IMR-90 (cell line): Measurements from ENCODE around the gene GAS2L2. TPM values are rescaled to one million over a fixed set of nuclear protein-coding genes. Genes with fewer than 3 reads are reported as not detected.

Experiments
- ATAC-seq: fragments of 200-7000 bp; cut with Tn5 transposase; 2 replicates; pipeline ENCODE4 v1.9.1; 2020; ENCODE audit warnings: low read depth, mild to moderate bottlenecking, moderate library complexity
- BruUV-seq: library from RNA; stranded (reverse); fragments of 400-500 nt; replicated peaks from 2 replicates; lab custom pipeline; 2021; lab: Mats Ljungman, UMichigan
- CTCF ChIA-PET: fragments of 300-600 bp; formaldehyde crosslinking; extraction: SDS; loops from one replicate; lab custom pipeline; 2021; ENCODE audit warnings: antibody characterized with exemption; lab: Yijun Ruan, JAX
- POLR2A ChIA-PET: fragments of 300-600 bp; sonication (Branson Sonifier 250); formaldehyde crosslinking; loops from one replicate; lab custom pipeline; 2022; ENCODE audit warnings: antibody characterized with exemption; ENCODE audit not compliant: unreplicated experiment; lab: Charles Lee
- DNase-seq: peaks from one replicate; pipeline ENCODE4 v3.0.0; 2013
- H2AFZ ChIP-seq: replicated peaks from 2 replicates; pipeline ENCODE3; 2013; ENCODE audit warnings: low read length, mild to moderate bottlenecking; ENCODE audit not compliant: poor library complexity
- H2AK5ac ChIP-seq: 2 replicates; pipeline ENCODE4 v1.6.1; 2013; ENCODE audit warnings: low read depth, low read length, inconsistent platforms
- H2AK9ac ChIP-seq: replicated peaks from 2 replicates; pipeline ENCODE3; 2013; ENCODE audit warnings: mild to moderate bottlenecking, low read depth, low read length, moderate library complexity; ENCODE audit not compliant: poor library complexity
- H2BK120ac ChIP-seq: 2 replicates; pipeline ENCODE4 v1.6.1; 2013; ENCODE audit warnings: low read depth, low read length, inconsistent platforms
- H2BK15ac ChIP-seq: 3 replicates; pipeline ENCODE4 v1.6.1; 2013; ENCODE audit warnings: low read depth, low read length, inconsistent platforms
- H2BK20ac ChIP-seq: 2 replicates; pipeline ENCODE4 v1.6.1; 2013; ENCODE audit warnings: low read depth, mild to moderate bottlenecking, inconsistent platforms, low read length, moderate library complexity
- H2BK5ac ChIP-seq: 2 replicates; pipeline ENCODE4 v1.6.1; 2013; ENCODE audit warnings: mild to moderate bottlenecking, low read depth, low read length, inconsistent platforms; ENCODE audit not compliant: poor library complexity, severe bottlenecking
- H3K14ac ChIP-seq: replicated peaks from 2 replicates; pipeline ENCODE4 v1.6.1; 2013; ENCODE audit warnings: low read depth, low read length, inconsistent platforms
- H3K18ac ChIP-seq: 2 replicates; pipeline ENCODE4 v1.6.1; 2013; ENCODE audit warnings: low read depth, low read length, control low read depth
- H3K23ac ChIP-seq: 2 replicates; pipeline ENCODE4 v1.6.1; 2013; ENCODE audit warnings: low read depth, low read length, inconsistent platforms
- H3K27ac ChIP-seq: 2 replicates; pipeline ENCODE4 v1.5.1; 2013; ENCODE audit warnings: mild to moderate bottlenecking, control low read depth, low read length; ENCODE audit not compliant: insufficient read depth
- H3K27me3 ChIP-seq: 2 replicates; pipeline ENCODE4 v1.6.1; 2013; ENCODE audit warnings: low read length; ENCODE audit not compliant: control insufficient read depth, insufficient read depth
- H3K36me3 ChIP-seq: 2 replicates; pipeline ENCODE4 v1.6.1; 2013; ENCODE audit warnings: low read length, mixed read lengths; ENCODE audit not compliant: control insufficient read depth, insufficient read depth
- H3K4ac ChIP-seq: 2 replicates; pipeline ENCODE4 v1.6.1; 2013; ENCODE audit warnings: low read depth, low read length, inconsistent platforms
- H3K4me1 ChIP-seq: 2 replicates; pipeline ENCODE4 v1.6.1; 2013; ENCODE audit warnings: low read length, mixed read lengths; ENCODE audit not compliant: control insufficient read depth, insufficient read depth
- H3K4me2 ChIP-seq: 2 replicates; pipeline ENCODE4 v1.6.1; 2013; ENCODE audit warnings: low read depth, mild to moderate bottlenecking, control low read depth, low read length, moderate library complexity
- H3K4me3 ChIP-seq: 2 replicates; pipeline ENCODE4 v1.5.1; 2013; ENCODE audit warnings: low read depth, mild to moderate bottlenecking, control low read depth, low read length, moderate library complexity; ENCODE audit not compliant: insufficient read depth
- H3K56ac ChIP-seq: 2 replicates; pipeline ENCODE4 v1.6.1; 2013; ENCODE audit warnings: low read length, inconsistent platforms; ENCODE audit not compliant: insufficient read depth; ENCODE audit errors: extremely low read depth
- H3K79me1 ChIP-seq, 2 experiments: 2 replicates each; pipeline ENCODE4 v1.6.1; 2013; ENCODE audit warnings: low read length in 2 of 2, inconsistent platforms in 1 of 2, low read depth in 1 of 2
- H3K9ac ChIP-seq: 2 replicates; pipeline ENCODE4 v1.6.1; 2013; ENCODE audit warnings: low read depth, low read length, control low read depth
- H3K9me1 ChIP-seq: 2 replicates; pipeline ENCODE4 v1.6.1; 2013; ENCODE audit warnings: low read length, inconsistent platforms; ENCODE audit not compliant: insufficient read depth
- H3K9me3 ChIP-seq: 2 replicates; pipeline ENCODE4 v1.6.1; 2013; ENCODE audit warnings: low read length; ENCODE audit not compliant: control insufficient read depth, insufficient read depth
- H4K20me1 ChIP-seq: 2 replicates; pipeline ENCODE4 v1.6.1; 2013; ENCODE audit warnings: low read length, inconsistent platforms; ENCODE audit not compliant: insufficient read depth
- H4K5ac ChIP-seq: 2 replicates; pipeline ENCODE4 v1.6.1; 2013; ENCODE audit warnings: mild to moderate bottlenecking, low read depth, low read length, control low read depth
- H4K8ac ChIP-seq, 2 experiments: 2 replicates each; pipeline ENCODE4 v1.6.1; 2013; ENCODE audit warnings: low read depth in 2 of 2, low read length in 2 of 2, control low read depth in 1 of 2, inconsistent platforms in 1 of 2
- H4K91ac ChIP-seq: 2 replicates; pipeline ENCODE4 v1.6.1; 2013; ENCODE audit warnings: low read depth, low read length, inconsistent platforms; ENCODE audit not compliant: insufficient read depth
- BHLHE40 ChIP-seq: fragments of 150-350 bp; IDR thresholded peaks from 2 replicates; pipeline ENCODE4 v1.6.1; 2016; ENCODE audit warnings: mild to moderate bottlenecking, low read depth, low read length
- CEBPB ChIP-seq: IDR thresholded peaks from 2 replicates; pipeline ENCODE4 v1.6.1; 2012; ENCODE audit warnings: low read depth, low read length, improper control_type of control experiment
- CHD1 ChIP-seq: IDR thresholded peaks from 2 replicates; pipeline ENCODE4 v1.6.1; 2012; ENCODE audit warnings: low read depth, low read length, improper control_type of control experiment
- CTCF ChIP-seq: conservative IDR thresholded peaks from 2 replicates; pipeline ENCODE4 v1.5.1; 2012; ENCODE audit warnings: mild to moderate bottlenecking, low read depth, low read length, improper control_type of control experiment
- ELK1 ChIP-seq: fragments of 150-350 bp; IDR thresholded peaks from 2 replicates; pipeline ENCODE4 v1.6.1; 2016; ENCODE audit warnings: low read depth, mild to moderate bottlenecking, low read length, moderate library complexity, borderline replicate concordance
- FOS ChIP-seq: fragments of 150-350 bp; IDR thresholded peaks from 2 replicates; pipeline ENCODE4 v1.6.1; 2016; ENCODE audit warnings: low read depth, low read length
- MAFK ChIP-seq: IDR thresholded peaks from 2 replicates; pipeline ENCODE4 v1.6.1; 2012; ENCODE audit warnings: low read depth, low read length, improper control_type of control experiment
- MAZ ChIP-seq: IDR thresholded peaks from 2 replicates; pipeline ENCODE4 v1.6.1; 2012; ENCODE audit warnings: low read depth, mild to moderate bottlenecking, low read length, improper control_type of control experiment, moderate library complexity, borderline replicate concordance
- MXI1 ChIP-seq: IDR thresholded peaks from 2 replicates; pipeline ENCODE4 v1.6.1; 2012; ENCODE audit warnings: low read depth, mild to moderate bottlenecking, low read length, moderate library complexity, borderline replicate concordance
- NFE2L2 ChIP-seq: fragments of 150-350 bp; IDR thresholded peaks from 2 replicates; pipeline ENCODE4 v1.6.1; 2016; ENCODE audit warnings: low read depth, mild to moderate bottlenecking, low read length
- POLR2A ChIP-seq: IDR thresholded peaks from 2 replicates; pipeline ENCODE4 v1.6.1; 2012; ENCODE audit warnings: mild to moderate bottlenecking, low read depth, low read length
- RAD21 ChIP-seq: IDR thresholded peaks from 2 replicates; pipeline ENCODE4 v1.6.1; 2012; ENCODE audit warnings: low read length, improper control_type of control experiment
- RCOR1 ChIP-seq: IDR thresholded peaks from 2 replicates; pipeline ENCODE4 v1.6.1; 2012; ENCODE audit warnings: mild to moderate bottlenecking, low read length, improper control_type of control experiment; ENCODE audit not compliant: insufficient replicate concordance
- RFX5 ChIP-seq: IDR thresholded peaks from 2 replicates; pipeline ENCODE4 v1.8.0; 2012; ENCODE audit warnings: low read depth, mild to moderate bottlenecking, low read length, moderate library complexity
- SMC3 ChIP-seq: fragments of 150-350 bp; IDR thresholded peaks from 2 replicates; pipeline ENCODE4 v1.6.1; 2016; ENCODE audit warnings: low read depth, mild to moderate bottlenecking, antibody characterized with exemption, low read length, moderate library complexity
- USF2 ChIP-seq: fragments of 150-350 bp; IDR thresholded peaks from 2 replicates; pipeline ENCODE4 v1.6.1; 2017; ENCODE audit warnings: mild to moderate bottlenecking, antibody characterized with exemption, low read length, low read depth
- WGBS, 2 experiments: methylation state at CpG; one replicate each; pipeline versions ENCODE4 v1.1.5 to v1.1.7; 2013; ENCODE audit warnings: missing lambda C conversion rate in 2 of 2; ENCODE audit not compliant: insufficient read length in 1 of 2; ENCODE audit errors: extremely low coverage in 2 of 2; 5-methylcytosine and 5-hydroxymethylcytosine counted together
- dilution Hi-C: fragments of 300-500 bp; cut with HindIII; formaldehyde crosslinking; loops from one replicate; pipeline ENCODE4 v1.14.3; 2018; ENCODE audit warnings: low sequenced_read_pairs; ENCODE audit not compliant: unreplicated experiment
- in situ Hi-C: fragments of 300-500 bp; cut with MboI; formaldehyde crosslinking; loops from 3 replicates; pipeline ENCODE4 v1.14.3; 2019; ENCODE audit warnings: low sequenced_read_pairs, inconsistent platforms, mixed read lengths
- intact Hi-C: fragments of 100-400 bp; cut with micrococcal nuclease; formaldehyde crosslinking; loops from 2 replicates; pipeline ENCODE4 v1.10.0; 2022
- polyA plus RNA-seq, 3 experiments: library from polyadenylated mRNA; depleted of rRNA; stranded (reverse); fragments of >200 nt; gene quantifications; 2 replicates each; pipeline ENCODE4 v1.2.3, GENCODE V29; 2012; ENCODE audit warnings: low replicate concordance in 1 of 3
- total RNA-seq: library from RNA; depleted of rRNA; stranded (reverse); fragments of >200 nt; gene quantifications from 2 replicates; pipeline ENCODE4 v1.2.3, GENCODE V29; 2012

Gene GAS2L2
- total and polyA plus RNA-seq, 2 of the 4 experiments (the other 2 are of a cell fraction), result 0.02 TPM; not detected in 1

GRCh38 chr17:35766489-35766877 lies 13.4 kb upstream of the GAS2L2 start:
- in situ Hi-C loops, result no loop called here
- Histone ChIP-seq H3K56ac (no peak overlapping the region), H2AK5ac (no peak overlapping the region), H2AFZ (no peak overlapping the region), H3K4me2 (no peak overlapping the region), H3K9me1 (no peaks in the 10 kb centered on the region), H2BK5ac (no peak overlapping the region), H4K5ac (no peak overlapping the region), H3K36me3 (no peaks in the 10 kb centered on the region), H2BK20ac (no peak overlapping the region), H3K9me3 (no peaks in the 10 kb centered on the region), H2BK15ac (no peak overlapping the region), H3K18ac (no peak overlapping the region), H3K27me3 (peaks cover 23% of the 10 kb centered on the region), H3K4me3 (no peak overlapping the region), H4K20me1 (peaks cover 8% of the 10 kb centered on the region; the same call in 1 of the 2 replicates), H3K23ac (no peak overlapping the region), H4K8ac (no peak overlapping the region), H3K14ac (no peak overlapping the region), H3K79me1 (no peaks in the 10 kb centered on the region), H3K4me1 (peaks cover 3% of the 10 kb centered on the region), H2AK9ac (peak overlapping the region; percentile 63), H3K27ac (no peak overlapping the region), H2BK120ac (no peak overlapping the region), H4K91ac (no peak overlapping the region), H3K4ac (no peak overlapping the region), H3K9ac (no peak overlapping the region)
- dilution Hi-C loops, result no loop called here
- intact Hi-C loops, result no loop called here
- BruUV-seq, result no TSS peak
- ATAC-seq, result no peak
- 80% methylated on average over 7 of the region's 24 CpGs; no CpG with 5 or more reads in 1 of the 2 experiments for WGBS, 2 experiments
- TF ChIP-seq MAFK, result no peak
- no peak for TF ChIP-seq CTCF
- TF ChIP-seq MXI1, result no peak
- no peak for TF ChIP-seq USF2
- TF ChIP-seq CHD1, result no peak
- no peak for TF ChIP-seq RAD21
- TF ChIP-seq POLR2A, result no peak
- TF ChIP-seq CEBPB, result no peak
- no peak for TF ChIP-seq RFX5
- no peak for TF ChIP-seq MAZ
- no peak for TF ChIP-seq RCOR1
- TF ChIP-seq BHLHE40, result no peak
- TF ChIP-seq ELK1, result no peak
- no peak for TF ChIP-seq FOS
- no peak for TF ChIP-seq NFE2L2
- TF ChIP-seq SMC3, result no peak
- ChIA-PET POLR2A (interaction anchor here (0.6 kb wide), 1 partner anchor 82 kb away, joined by 5 read pairs; no protein-coding TSS in a partner anchor), CTCF (interaction anchor here (1.0 to 2.3 kb wide), 4 partner anchors 15 to 155 kb away, joined by 3 to 13 read pairs (median 3); no protein-coding TSS in a partner anchor)
- DNase-seq, result no peak
